HepG2 (cell line): ENCODE results near the gene TSHB.

Experiments used
- DZIP1 ChIP-seq: sonication (generic); formaldehyde crosslinking; IDR thresholded peaks from 2 replicates; pipeline ENCODE4 v1.5.0; 2020; ENCODE audit warnings: mild to moderate bottlenecking, missing genetic modification reagents
- NFE2L1 ChIP-seq: sonication (generic); formaldehyde crosslinking; IDR thresholded peaks from 2 replicates; pipeline ENCODE4 v1.4.0; 2020; ENCODE audit warnings: missing genetic modification reagents, mild to moderate bottlenecking, borderline replicate concordance
- POLR2AphosphoS2 ChIP-seq: IDR thresholded peaks from 2 replicates; pipeline ENCODE4 v1.6.1; 2011; ENCODE audit warnings: low read depth, low read length, improper control_type of control experiment

GRCh38 chr1:115031595-115031994, 2.0 kb downstream of the TSHB start:
- TF ChIP-seq DZIP1 (CRISPR knock-in tag): no peak
- TF ChIP-seq NFE2L1: no peak
- TF ChIP-seq POLR2AphosphoS2: no peak
